ENCODE measurements around the gene PADI1. TPM values are rescaled to one million over a fixed set of nuclear protein-coding genes. Genes with fewer than 3 reads are reported as not detected.

Gene PADI1
- total and polyA plus RNA-seq, 2 donors (not counting 1 experiment from before 2014, with no cell fraction given) = not detected

DNA sequence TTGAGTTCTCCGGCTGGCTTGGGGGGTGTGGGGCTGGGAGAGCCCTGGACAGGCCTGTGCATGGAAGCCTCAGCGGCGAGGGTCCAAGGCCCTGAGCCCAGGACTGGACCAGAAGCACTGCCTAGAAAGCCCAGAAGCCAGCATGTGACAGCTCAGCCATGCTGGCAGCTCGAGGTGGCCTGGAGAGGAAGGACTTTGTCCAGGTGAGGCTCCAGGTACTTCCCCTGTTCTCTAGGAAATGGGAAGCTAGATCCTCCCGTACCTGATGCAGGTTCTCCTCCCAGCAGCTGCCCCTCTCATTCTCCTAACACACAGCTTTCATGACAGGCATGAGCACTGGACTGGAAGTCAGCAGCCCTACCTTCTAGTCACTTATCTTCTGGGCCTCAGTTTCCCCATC is 50.4 kb downstream of the PADI1 start:
- Histone ChIP-seq H4K20me1 (ENCODE audit: control insufficient read depth, insufficient read depth, low read length, poor library complexity, severe bottlenecking) (no peaks in the 10 kb centered on the region), H3K9me3 (ENCODE audit: control extremely low read depth in 1 of 3, control insufficient read depth in 2 of 3, insufficient read depth in 1 of 3, low read length in 2 of 3) (peaks cover 0 to 1% (median 0%) of the 10 kb centered on the region in 3 donors), H3K36me3 (replicated peaks in 1 of 2; ENCODE audit: control extremely low read depth in 1 of 2, control insufficient read depth in 1 of 2, extremely low read depth in 1 of 2, insufficient read depth in 2 of 2, low read length in 1 of 2) (no peaks in the 10 kb centered on the region), H2AFZ (ENCODE audit: insufficient read depth, low read depth, low read length, poor library complexity, severe bottlenecking) (no peak overlapping the region), H3K9ac (ENCODE audit: low read length) (no peak overlapping the region), H3K4me2 (replicated peaks; ENCODE audit: low read depth, low read length, poor library complexity, severe bottlenecking) (no peak overlapping the region), H3K27ac (ENCODE audit: low read length in 2 of 2) (no peak overlapping the region), H3K4me3 (ENCODE audit: control extremely low read depth in 1 of 5, extremely low read depth in 1 of 5, insufficient read depth in 1 of 5, low read depth in 2 of 5, low read length in 4 of 5) (no peak overlapping the region), H3K27me3 (replicated peaks in 1 of 4; ENCODE audit: control extremely low read depth in 1 of 4, control insufficient read depth in 3 of 4, insufficient read depth in 4 of 4, low read length in 3 of 4) (peaks cover 0 to 10% (median 0%) of the 10 kb centered on the region in 4 experiments), H3K79me2 (ENCODE audit: control insufficient read depth, insufficient read depth, low read length) (no peaks in the 10 kb centered on the region), H3K4me1 (ENCODE audit: control insufficient read depth in 2 of 2, insufficient read depth in 2 of 2, low read length in 2 of 2) (no peaks in the 10 kb centered on the region)
- ATAC-seq (ENCODE audit: low read depth) = no peak
- H3K27me3 Mint-ChIP-seq = peaks cover 16% of the 10 kb centered on the region
- POLR2A ChIA-PET = no interaction called here
- TF ChIP-seq, protein P1, sequence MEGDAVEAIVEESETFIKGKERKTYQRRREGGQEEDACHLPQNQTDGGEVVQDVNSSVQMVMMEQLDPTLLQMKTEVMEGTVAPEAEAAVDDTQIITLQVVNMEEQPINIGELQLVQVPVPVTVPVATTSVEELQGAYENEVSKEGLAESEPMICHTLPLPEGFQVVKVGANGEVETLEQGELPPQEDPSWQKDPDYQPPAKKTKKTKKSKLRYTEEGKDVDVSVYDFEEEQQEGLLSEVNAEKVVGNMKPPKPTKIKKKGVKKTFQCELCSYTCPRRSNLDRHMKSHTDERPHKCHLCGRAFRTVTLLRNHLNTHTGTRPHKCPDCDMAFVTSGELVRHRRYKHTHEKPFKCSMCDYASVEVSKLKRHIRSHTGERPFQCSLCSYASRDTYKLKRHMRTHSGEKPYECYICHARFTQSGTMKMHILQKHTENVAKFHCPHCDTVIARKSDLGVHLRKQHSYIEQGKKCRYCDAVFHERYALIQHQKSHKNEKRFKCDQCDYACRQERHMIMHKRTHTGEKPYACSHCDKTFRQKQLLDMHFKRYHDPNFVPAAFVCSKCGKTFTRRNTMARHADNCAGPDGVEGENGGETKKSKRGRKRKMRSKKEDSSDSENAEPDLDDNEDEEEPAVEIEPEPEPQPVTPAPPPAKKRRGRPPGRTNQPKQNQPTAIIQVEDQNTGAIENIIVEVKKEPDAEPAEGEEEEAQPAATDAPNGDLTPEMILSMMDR (IDR thresholded peaks at IDR 0.05) = no peak
- no peak for TF ChIP-seq EZH2 (IDR thresholded peaks at IDR 0.05; ENCODE audit: borderline replicate concordance, insufficient read depth, low read depth, low read length, poor library complexity, severe bottlenecking)
- intact Hi-C loops (cut with micrococcal nuclease) = no loop called here
- H3K27ac Mint-ChIP-seq = no peak overlapping the region
- no peak overlapping the region for H3K4me3 Mint-ChIP-seq
- CTCF ChIA-PET = no interaction called here
- H3K9me3 Mint-ChIP-seq (ENCODE audit: insufficient read depth) = no peaks in the 10 kb centered on the region
- WGBS (ENCODE audit: insufficient coverage) = 80% methylated on average over 4 of the region's 5 CpGs
- H3K4me1 Mint-ChIP-seq = no peaks in the 10 kb centered on the region
- no peak for DNase-seq

DNA sequence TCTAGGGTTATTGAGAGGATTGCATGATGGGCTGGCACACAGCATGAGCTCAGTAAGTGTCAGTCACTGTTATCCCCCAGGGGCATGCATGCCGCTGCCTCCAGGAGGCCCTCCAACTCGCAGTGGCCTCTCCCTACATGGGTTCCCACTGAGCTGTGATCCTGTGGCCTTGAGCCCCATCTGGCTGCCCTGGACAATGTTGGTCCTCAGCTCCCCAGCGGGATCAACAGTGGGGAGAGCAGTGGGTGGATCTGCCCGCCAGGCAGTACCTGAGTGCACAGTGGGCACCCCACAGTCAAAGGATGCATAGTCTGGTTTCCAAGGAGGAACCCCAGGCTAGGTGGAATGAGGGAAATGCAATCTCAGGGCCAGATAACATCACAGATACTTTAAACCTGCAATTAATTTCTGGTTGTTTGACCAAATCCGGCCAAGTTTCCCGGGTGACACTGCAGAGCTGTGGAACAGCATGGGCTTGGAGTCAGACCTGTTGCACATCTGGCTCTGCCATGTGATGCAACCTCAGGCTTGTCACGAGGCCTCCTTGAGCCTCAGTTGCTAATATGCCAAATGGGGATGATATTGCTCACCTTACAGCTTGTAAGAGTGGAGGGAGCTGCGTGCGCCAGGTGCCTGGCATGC is 53.3 kb downstream of the PADI1 start:
- no peak for ATAC-seq (ENCODE audit: low read depth)

More for the DNA sequence above, 53.3 kb downstream of the PADI1 start:
- Mint-ChIP-seq H3K9me3 (ENCODE audit: insufficient read depth) (no peaks in the 10 kb centered on the region), H3K4me1 (no peaks in the 10 kb centered on the region), H3K27ac (no peak overlapping the region), H3K4me3 (no peak overlapping the region), H3K27me3 (peaks cover 11% of the 10 kb centered on the region)
- Histone ChIP-seq H3K36me3 (replicated peaks in 1 of 2; ENCODE audit: control extremely low read depth in 1 of 2, control insufficient read depth in 1 of 2, extremely low read depth in 1 of 2, insufficient read depth in 2 of 2, low read length in 1 of 2) (no peaks in the 10 kb centered on the region), H3K27ac (ENCODE audit: low read length in 2 of 2) (no peak overlapping the region), H4K20me1 (ENCODE audit: control insufficient read depth, insufficient read depth, low read length, poor library complexity, severe bottlenecking) (no peaks in the 10 kb centered on the region), H3K79me2 (ENCODE audit: control insufficient read depth, insufficient read depth, low read length) (no peaks in the 10 kb centered on the region), H3K4me2 (replicated peaks; ENCODE audit: low read depth, low read length, poor library complexity, severe bottlenecking) (no peak overlapping the region), H2AFZ (ENCODE audit: insufficient read depth, low read depth, low read length, poor library complexity, severe bottlenecking) (no peak overlapping the region), H3K4me1 (ENCODE audit: control insufficient read depth in 2 of 2, insufficient read depth in 2 of 2, low read length in 2 of 2) (no peaks in the 10 kb centered on the region), H3K9me3 (ENCODE audit: control extremely low read depth in 1 of 3, control insufficient read depth in 2 of 3, insufficient read depth in 1 of 3, low read length in 2 of 3) (peaks cover 0 to 7% (median 0%) of the 10 kb centered on the region in 3 donors), H3K27me3 (replicated peaks in 1 of 4; ENCODE audit: control extremely low read depth in 1 of 4, control insufficient read depth in 3 of 4, insufficient read depth in 4 of 4, low read length in 3 of 4) (peaks cover 0 to 4% (median 0%) of the 10 kb centered on the region in 4 experiments), H3K9ac (ENCODE audit: low read length) (no peak overlapping the region), H3K4me3 (ENCODE audit: control extremely low read depth in 1 of 5, extremely low read depth in 1 of 5, insufficient read depth in 1 of 5, low read depth in 2 of 5, low read length in 4 of 5) (no peak overlapping the region)
- ChIA-PET CTCF (no interaction called here), POLR2A (no interaction called here)
- intact Hi-C loops (cut with micrococcal nuclease) = no loop called here
- DNase-seq = no peak
- 79% methylated on average over 7 of the region's 9 CpGs for WGBS (ENCODE audit: insufficient coverage)
- TF ChIP-seq, protein P1 (IDR thresholded peaks at IDR 0.05) = no peak
- no peak for TF ChIP-seq EZH2 (IDR thresholded peaks at IDR 0.05; ENCODE audit: borderline replicate concordance, insufficient read depth, low read depth, low read length, poor library complexity, severe bottlenecking)

Measured in B cell (primary cell).